HG03378 (cell line): Measurements from ENCODE around the gene FOXO4.

ENCODE experiments used
- ATAC-seq: cut with Tn5 transposase; IDR thresholded peaks from one replicate; pipeline ENCODE4 v1.9.1; 2021; ENCODE audit warnings: mild to moderate bottlenecking, moderate library complexity; ENCODE audit not compliant: unreplicated experiment

FOXO4 gene

DNA sequence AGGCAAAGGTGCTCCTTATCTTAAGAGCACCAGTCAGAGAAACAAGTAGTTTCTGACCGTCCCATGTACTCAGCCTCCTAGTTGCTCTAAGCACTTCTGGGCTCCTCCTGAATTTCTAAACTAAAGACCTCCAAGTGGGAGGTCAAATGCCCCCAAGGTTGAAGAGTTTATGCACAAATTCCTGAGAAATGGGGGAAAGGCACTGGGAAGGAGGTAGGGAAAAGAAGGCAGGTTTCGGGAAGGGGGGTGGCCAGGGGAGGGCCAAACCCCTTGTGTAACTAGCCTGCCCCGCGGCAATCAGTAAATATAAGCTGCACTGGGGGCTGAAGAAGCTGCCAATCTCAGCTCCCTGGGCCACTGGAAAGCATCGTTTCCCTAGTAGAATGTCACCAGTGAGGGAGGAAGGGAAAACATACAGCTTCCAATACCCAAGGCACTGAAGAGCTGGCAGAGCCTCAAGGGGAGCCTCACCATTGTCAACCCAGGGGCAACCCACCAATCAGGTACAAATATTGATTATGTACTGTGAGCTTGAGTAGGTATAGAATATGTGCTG lies 3.4 kb downstream of the FOXO4 start:
- ATAC-seq: no peak

DNA sequence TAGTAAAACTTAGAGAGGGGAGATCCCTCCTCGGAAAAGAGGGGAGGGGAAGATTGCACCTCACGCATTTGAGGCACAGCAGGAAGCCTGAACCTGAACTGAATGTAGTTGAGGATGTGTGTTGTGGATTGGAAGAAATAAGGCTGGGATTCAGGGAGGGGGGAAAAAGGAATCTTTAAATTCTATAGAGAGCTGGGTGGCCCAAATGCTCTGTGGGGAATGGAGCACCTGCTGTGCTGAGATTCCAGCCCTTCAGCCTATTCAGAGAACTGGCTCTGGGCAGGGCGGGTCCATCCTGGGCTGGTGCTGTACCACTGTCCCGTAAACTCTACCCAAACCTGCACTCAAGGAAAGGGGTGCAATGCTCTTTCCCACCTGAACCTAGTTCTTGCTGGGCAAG lies 4.1 kb downstream of the FOXO4 start:
- ATAC-seq: no peak

DNA sequence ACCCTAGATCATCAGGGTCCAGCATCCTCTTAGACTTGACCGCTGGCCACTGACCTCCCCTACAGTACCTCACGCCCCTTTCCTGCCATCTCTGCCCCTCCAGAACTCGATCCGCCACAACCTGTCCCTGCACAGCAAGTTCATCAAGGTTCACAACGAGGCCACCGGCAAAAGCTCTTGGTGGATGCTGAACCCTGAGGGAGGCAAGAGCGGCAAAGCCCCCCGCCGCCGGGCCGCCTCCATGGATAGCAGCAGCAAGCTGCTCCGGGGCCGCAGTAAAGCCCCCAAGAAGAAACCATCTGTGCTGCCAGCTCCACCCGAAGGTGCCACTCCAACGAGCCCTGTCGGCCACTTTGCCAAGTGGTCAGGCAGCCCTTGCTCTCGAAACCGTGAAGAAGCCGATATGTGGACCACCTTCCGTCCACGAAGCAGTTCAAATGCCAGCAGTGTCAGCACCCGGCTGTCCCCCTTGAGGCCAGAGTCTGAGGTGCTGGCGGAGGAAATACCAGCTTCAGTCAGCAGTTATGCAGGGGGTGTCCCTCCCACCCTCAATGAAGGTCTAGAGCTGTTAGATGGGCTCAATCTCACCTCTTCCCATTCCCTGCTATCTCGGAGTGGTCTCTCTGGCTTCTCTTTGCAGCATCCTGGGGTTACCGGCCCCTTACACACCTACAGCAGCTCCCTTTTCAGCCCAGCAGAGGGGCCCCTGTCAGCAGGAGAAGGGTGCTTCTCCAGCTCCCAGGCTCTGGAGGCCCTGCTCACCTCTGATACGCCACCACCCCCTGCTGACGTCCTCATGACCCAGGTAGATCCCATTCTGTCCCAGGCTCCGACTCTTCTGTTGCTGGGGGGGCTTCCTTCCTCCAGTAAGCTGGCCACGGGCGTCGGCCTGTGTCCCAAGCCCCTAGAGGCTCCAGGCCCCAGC lies 5.2 kb downstream of the FOXO4 start:
- ATAC-seq: no peak

DNA sequence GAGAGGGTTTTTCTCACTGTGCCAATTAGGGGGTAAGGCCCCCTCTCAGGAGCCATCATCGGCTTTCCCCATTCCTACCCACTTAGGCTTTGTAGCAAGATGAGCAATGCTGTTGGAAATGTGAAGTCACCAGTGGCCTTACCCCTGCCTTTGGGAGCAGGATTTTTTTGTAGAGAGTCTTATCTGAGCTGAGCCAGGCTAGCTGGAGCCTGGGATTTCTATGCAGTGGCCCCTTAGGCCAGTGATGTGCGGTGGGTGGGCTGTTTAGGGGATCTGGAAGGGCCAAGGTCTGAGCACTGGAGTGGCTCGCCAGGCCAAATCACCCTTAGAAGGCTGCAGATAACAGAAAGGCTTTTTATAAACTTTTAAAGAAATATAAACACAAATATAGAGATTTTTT lies 6.6 kb downstream of the FOXO4 start:
- no peak for ATAC-seq

GRCh38 chrX:71103110-71103983 lies 7.7 kb downstream of the FOXO4 start:
- ATAC-seq: no peak

DNA sequence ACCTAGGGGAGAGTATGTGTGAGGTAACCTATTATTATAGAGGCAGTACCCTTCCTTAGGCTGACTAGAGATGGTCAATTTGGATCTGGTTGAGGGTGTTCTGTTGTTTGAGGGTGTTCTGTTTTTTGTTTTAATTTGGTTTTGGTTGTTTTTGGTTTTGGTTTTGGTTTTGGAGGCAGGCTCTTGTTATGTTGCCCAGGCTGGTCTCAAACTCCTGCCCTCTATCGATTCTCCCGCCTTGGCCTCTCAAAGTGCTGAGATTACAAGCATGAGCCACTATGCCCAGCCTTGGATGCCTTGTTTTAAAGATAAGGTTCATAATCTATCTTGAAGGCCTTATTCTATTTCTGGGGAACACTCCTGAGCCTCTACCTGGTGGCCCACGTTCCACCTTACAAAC lies 10.0 kb downstream of the FOXO4 start:
- no peak for ATAC-seq

- no peak for ATAC-seq
These were observed 10.8 kb downstream of the FOXO4 start, which contains the start of gene CXorf65 for GRCh38 chrX:71106427-71106826. Gene CXorf65, minus strand, starts transcription at chrX:71106740. Its CDS starts 184 bp downstream, at chrX:71106556.

GRCh38 chrX:71107245-71107644 lies 11.6 kb downstream of the FOXO4 start:
- no peak for ATAC-seq

DNA sequence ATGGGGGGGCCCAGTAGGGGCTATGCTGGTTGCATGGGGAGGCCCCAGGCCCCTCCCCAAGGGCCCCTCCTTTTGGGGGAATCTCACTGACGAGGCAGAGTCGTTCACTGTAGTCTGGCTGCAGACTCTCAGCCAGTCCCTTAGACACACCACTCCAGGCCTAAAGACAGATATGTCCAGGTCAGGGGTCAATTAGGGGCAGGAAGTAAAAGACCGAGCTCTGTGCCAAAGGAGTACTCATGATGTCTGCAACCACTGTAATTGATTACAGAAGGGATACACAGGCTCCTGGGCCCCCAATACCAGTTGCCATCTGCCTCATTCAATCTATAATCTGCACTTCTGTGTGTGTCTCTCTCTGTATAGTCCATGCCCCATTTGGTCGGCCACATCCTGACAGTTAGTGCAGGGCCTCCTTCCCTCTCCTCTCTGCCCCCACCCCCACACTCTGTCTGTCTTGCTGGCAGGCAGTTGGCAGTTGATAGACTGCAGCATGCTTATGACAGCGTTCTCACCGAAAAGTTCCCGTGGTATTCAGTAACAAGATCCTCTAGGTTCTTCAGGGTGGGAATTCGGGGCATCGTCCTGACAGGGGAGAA lies 12.2 kb downstream of the FOXO4 start:
- ATAC-seq: no peak

DNA sequence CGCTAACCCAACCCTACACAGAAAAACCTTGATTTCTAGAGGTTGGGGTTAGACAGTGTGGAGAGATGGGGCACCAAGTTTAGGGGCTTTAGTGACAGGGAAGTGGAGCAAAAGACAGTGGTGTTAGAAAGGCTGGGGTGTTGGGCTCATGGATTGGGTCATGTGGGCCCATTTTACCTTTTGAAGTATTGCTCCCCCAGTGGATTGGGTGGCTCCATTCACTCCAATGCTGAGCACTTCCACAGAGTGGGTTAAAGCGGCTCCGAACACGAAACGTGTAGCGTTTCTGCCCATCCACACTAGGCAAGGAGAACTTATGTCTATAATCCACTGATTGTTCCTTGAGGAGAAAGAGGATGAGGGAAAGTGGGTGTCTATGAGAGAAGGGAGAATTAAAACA lies 13.4 kb downstream of the FOXO4 start:
- ATAC-seq: no peak

DNA sequence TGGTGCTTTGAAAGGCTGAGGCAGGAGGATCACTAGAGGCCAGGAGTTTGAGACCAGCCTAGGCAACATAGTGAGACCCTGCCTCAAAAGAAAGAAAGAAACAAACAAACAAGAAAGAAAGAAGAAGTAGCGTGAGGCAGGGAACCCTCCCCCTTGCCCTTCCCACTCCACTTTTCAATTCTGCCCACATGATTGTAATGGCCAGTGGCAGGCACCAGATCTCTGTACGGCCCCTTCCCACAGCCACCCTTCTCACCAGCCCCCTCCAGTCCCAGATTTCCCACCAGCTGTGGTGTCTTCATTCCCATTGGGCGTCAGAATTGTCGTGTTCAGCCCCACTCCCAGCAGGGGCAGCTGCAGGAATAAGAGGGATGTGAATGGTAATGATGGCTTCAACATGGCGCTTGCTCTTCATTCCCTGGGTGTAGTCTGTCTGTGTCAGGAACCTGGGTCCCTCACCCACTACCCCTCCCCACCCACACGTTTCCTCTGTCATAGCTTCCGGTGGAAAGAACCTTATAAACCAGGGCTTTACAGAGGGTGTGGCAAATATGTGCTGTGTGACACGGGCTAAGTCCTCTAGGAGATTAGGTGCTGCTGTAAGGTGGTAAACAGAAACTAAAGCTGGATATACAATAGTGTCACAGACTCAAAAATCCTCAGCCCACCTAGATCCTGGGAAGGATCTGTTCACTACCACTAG lies 15.6 kb downstream of the FOXO4 start, which contains the start of gene IL2RG:
Gene IL2RG (minus strand): TSS at position 437 of the 703 bp plus-strand sequence. CDS start 38 bp downstream, at position 399.
- peak; percentile 92 for ATAC-seq

DNA sequence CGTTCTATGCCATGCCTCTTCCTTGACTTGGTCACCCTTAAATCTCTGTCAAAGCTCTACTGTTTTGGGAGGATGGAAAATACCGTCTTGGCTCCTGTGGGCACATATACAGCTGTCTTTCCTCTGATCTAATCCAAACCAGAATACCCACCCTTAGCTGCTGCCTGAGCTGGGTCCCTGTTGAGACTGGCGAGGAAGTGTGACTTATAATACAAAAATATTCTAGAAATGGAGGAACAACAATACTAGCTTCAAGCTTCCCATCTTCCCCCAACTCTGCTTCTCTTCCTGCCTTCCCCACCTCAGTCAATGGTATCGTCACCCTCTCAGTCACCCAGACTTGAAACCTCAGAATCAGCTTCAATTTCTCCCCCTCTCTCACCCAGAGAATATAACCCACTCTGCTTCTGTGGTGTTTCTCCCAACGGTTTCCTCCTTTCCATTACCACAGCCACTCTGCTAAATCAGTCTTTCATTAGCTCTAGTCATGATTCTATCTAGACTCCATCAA lies 16.3 kb downstream of the FOXO4 start:
- ATAC-seq: peak; percentile 14

DNA sequence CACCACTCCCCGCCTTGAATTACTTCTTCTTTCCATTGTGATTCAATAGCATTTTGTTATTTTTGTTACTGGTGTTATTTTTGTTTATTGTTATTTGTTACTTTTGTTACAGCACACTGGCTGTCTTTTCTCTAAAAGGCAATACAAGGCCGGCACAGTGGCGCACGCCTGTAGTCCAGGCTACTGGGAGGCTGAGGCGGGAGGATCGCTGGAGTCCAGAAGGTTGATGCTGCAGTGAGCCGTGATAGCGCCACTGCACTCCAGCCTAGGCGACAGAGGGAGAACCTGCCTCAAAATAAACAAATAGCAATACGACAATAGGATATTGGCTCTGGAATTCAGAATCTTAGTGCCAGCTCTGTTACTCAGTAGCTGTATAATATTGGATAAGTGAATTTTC lies 21.7 kb downstream of the FOXO4 start:
- no peak for ATAC-seq

- ATAC-seq: peak; percentile 74
These were observed 22.7 kb downstream of the FOXO4 start, which contains the start of gene MED12 for GRCh38 chrX:71118032-71118984. Gene MED12, plus strand, starts transcription at chrX:71118596. Its CDS starts 159 bp downstream, at chrX:71118755.

DNA sequence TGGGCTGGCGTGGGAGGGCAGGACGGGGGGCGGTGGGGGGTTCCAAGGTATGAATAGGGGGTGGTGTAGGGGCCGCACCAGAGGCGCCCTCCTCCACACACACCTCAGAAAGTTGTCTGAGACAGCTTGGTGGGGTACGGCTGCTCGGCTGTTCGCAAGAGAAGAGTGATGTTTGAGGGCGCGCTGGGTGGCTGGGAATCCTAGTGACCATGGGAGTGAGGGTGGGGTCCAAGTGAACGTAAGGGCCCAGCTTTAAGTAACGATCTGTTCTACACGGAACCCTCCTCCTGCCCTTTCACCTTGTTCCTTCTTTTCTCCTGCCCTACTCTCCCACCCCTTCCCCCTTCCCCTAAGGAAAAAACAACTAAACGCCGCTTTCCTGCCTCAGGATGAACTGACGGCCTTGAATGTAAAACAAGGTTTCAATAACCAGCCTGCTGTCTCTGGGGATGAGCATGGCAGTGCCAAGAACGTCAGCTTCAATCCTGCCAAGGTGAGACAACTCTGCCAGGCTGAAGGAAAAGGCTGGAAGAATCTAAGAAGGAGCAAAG lies 23.4 kb downstream of the FOXO4 start:
- no peak for ATAC-seq

- no peak for ATAC-seq
These were observed 32.6 kb downstream of the FOXO4 start for GRCh38 chrX:71128166-71128833.

GRCh38 chrX:71128915-71129765 lies 33.5 kb downstream of the FOXO4 start:
- no peak for ATAC-seq
